ENCODE measurements around the gene SGK1.

DNA sequence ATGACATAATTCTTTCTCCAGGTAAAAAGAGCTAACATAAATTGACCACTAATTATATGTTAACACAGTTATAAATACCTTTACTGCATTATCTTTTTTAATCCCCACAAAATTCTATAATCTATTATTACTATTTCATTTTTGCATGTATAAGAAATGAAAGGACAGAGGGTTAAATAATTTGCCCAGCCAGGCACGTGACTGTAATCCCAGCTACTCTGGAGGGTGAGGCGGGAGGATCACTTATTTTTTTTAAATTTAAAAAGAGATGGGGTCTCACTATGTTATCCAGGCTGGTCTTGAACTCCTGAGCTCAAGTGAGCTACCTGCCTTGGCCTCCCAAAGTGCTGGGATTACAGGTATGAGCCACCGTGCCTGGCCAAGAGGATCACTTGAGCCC lies 121.9 kb downstream of the SGK1 start:
- TF ChIP-seq, protein P1, sequence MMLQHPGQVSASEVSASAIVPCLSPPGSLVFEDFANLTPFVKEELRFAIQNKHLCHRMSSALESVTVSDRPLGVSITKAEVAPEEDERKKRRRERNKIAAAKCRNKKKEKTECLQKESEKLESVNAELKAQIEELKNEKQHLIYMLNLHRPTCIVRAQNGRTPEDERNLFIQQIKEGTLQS (CRISPR knock-in tag; conservative IDR thresholded peaks at IDR 0.05), result no peak
- TF ChIP-seq JUN (CRISPR knock-in tag; IDR thresholded peaks at IDR 0.05), result no peak
- TF ChIP-seq ZNF232 (CRISPR knock-in tag; IDR thresholded peaks at IDR 0.05), result no peak
- TF ChIP-seq, protein P2, sequence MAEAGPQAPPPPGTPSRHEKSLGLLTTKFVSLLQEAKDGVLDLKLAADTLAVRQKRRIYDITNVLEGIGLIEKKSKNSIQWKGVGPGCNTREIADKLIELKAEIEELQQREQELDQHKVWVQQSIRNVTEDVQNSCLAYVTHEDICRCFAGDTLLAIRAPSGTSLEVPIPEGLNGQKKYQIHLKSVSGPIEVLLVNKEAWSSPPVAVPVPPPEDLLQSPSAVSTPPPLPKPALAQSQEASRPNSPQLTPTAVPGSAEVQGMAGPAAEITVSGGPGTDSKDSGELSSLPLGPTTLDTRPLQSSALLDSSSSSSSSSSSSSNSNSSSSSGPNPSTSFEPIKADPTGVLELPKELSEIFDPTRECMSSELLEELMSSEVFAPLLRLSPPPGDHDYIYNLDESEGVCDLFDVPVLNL (CRISPR knock-in tag; IDR thresholded peaks at IDR 0.05; ENCODE audit: borderline replicate concordance, low read depth), result no peak
- TF ChIP-seq HMGA2 (CRISPR knock-in tag; IDR thresholded peaks at IDR 0.05), result no peak
- TF ChIP-seq, protein P3, sequence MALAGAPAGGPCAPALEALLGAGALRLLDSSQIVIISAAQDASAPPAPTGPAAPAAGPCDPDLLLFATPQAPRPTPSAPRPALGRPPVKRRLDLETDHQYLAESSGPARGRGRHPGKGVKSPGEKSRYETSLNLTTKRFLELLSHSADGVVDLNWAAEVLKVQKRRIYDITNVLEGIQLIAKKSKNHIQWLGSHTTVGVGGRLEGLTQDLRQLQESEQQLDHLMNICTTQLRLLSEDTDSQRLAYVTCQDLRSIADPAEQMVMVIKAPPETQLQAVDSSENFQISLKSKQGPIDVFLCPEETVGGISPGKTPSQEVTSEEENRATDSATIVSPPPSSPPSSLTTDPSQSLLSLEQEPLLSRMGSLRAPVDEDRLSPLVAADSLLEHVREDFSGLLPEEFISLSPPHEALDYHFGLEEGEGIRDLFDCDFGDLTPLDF (CRISPR knock-in tag; IDR thresholded peaks at IDR 0.05), result no peak
- TF ChIP-seq RELA (CRISPR knock-in tag; IDR thresholded peaks at IDR 0.05; ENCODE audit: borderline replicate concordance), result no peak
- TF ChIP-seq CREB1 (CRISPR knock-in tag; IDR thresholded peaks at IDR 0.05), result no peak
- TF ChIP-seq NR2C2 (CRISPR knock-in tag; IDR thresholded peaks at IDR 0.05), result no peak
- TF ChIP-seq, protein P4, sequence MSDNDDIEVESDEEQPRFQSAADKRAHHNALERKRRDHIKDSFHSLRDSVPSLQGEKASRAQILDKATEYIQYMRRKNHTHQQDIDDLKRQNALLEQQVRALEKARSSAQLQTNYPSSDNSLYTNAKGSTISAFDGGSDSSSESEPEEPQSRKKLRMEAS (CRISPR knock-in tag; IDR thresholded peaks at IDR 0.05), result no peak
- TF ChIP-seq, protein P5, sequence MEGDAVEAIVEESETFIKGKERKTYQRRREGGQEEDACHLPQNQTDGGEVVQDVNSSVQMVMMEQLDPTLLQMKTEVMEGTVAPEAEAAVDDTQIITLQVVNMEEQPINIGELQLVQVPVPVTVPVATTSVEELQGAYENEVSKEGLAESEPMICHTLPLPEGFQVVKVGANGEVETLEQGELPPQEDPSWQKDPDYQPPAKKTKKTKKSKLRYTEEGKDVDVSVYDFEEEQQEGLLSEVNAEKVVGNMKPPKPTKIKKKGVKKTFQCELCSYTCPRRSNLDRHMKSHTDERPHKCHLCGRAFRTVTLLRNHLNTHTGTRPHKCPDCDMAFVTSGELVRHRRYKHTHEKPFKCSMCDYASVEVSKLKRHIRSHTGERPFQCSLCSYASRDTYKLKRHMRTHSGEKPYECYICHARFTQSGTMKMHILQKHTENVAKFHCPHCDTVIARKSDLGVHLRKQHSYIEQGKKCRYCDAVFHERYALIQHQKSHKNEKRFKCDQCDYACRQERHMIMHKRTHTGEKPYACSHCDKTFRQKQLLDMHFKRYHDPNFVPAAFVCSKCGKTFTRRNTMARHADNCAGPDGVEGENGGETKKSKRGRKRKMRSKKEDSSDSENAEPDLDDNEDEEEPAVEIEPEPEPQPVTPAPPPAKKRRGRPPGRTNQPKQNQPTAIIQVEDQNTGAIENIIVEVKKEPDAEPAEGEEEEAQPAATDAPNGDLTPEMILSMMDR (IDR thresholded peaks at IDR 0.05), result no peak
- TF ChIP-seq, protein P6, sequence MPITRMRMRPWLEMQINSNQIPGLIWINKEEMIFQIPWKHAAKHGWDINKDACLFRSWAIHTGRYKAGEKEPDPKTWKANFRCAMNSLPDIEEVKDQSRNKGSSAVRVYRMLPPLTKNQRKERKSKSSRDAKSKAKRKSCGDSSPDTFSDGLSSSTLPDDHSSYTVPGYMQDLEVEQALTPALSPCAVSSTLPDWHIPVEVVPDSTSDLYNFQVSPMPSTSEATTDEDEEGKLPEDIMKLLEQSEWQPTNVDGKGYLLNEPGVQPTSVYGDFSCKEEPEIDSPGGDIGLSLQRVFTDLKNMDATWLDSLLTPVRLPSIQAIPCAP (CRISPR knock-in tag; IDR thresholded peaks at IDR 0.05), result no peak
